Measurements from ENCODE around the gene PURA.

The PURA gene

GRCh38 chr5:140109018-140109758, 4.7 kb upstream of the PURA start:
- TF ChIP-seq, protein P1, sequence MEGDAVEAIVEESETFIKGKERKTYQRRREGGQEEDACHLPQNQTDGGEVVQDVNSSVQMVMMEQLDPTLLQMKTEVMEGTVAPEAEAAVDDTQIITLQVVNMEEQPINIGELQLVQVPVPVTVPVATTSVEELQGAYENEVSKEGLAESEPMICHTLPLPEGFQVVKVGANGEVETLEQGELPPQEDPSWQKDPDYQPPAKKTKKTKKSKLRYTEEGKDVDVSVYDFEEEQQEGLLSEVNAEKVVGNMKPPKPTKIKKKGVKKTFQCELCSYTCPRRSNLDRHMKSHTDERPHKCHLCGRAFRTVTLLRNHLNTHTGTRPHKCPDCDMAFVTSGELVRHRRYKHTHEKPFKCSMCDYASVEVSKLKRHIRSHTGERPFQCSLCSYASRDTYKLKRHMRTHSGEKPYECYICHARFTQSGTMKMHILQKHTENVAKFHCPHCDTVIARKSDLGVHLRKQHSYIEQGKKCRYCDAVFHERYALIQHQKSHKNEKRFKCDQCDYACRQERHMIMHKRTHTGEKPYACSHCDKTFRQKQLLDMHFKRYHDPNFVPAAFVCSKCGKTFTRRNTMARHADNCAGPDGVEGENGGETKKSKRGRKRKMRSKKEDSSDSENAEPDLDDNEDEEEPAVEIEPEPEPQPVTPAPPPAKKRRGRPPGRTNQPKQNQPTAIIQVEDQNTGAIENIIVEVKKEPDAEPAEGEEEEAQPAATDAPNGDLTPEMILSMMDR (IDR thresholded peaks at IDR 0.05; ENCODE audit: low read depth, low read length) = no peak
- DNase-seq (ENCODE audit: low read depth in 2 of 2) = peak in 1 of 2 donors; percentile 65
- peak overlapping the region; percentile 2 to 84 for H3K4me3 ChIP-seq (replicated peaks in 1 of 2; ENCODE audit: low read depth in 2 of 2, low read length in 2 of 2)

DNA sequence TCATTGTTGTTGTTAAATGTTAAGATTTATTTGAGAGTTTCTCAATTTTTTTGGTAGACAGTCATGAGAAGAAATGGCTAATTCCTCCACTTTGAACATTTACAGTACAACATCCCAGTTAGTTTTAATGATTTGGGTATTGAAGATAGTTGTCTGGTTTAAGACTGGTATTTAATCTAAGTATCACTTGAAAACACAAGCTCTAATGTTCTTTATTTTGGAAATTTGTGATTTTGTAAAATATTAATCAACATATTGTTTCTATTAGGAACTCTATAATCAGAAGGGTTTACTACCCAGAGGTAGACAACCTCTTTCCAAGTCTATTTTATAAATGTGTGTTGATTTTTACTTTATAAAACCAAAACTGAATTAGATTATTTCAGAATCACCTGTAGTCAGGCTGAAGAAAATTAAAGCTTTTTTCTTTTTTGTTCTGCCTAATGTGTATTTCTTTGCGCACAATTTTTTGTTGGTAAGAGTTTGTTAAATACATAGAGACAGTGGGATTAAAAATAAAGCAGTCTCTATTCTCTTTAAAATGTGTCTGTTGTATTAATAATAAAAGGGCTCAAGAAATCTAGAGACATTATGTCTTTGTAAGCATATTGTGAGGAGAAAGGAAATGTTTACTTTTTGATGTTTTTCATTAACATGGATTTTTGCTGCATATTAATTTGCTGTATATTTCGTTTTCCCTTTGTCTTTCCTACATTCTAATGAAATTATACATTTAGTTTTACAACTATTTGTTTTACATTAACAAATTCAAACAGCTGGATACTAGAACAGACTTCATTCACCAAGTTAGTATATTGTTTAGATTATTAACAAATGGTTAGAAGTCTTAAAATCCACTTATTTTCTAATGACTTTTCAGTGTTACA, 3.9 kb upstream of the PURA start:
- DNase-seq (ENCODE audit: low read depth in 2 of 2) = no peak
- no peak overlapping the region for H3K4me3 ChIP-seq (replicated peaks in 1 of 2; ENCODE audit: low read depth in 2 of 2, low read length in 2 of 2)
- TF ChIP-seq, protein P1 (IDR thresholded peaks at IDR 0.05; ENCODE audit: low read depth, low read length) = no peak

- TF ChIP-seq, protein P1 (IDR thresholded peaks at IDR 0.05; ENCODE audit: low read depth, low read length) = no peak
- DNase-seq (ENCODE audit: low read depth in 2 of 2) = no peak
- H3K4me3 ChIP-seq (replicated peaks in 1 of 2; ENCODE audit: low read depth in 2 of 2, low read length in 2 of 2) = no peak overlapping the region
These were observed 3.3 kb upstream of the PURA start for GRCh38 chr5:140110646-140110957.

GRCh38 chr5:140111011-140111858, 2.7 kb upstream of the PURA start:
- H3K4me3 ChIP-seq (replicated peaks in 1 of 2; ENCODE audit: low read depth in 2 of 2, low read length in 2 of 2) = no peak overlapping the region
- DNase-seq (ENCODE audit: low read depth in 2 of 2) = no peak
- TF ChIP-seq, protein P1 (IDR thresholded peaks at IDR 0.05; ENCODE audit: low read depth, low read length) = no peak

DNA sequence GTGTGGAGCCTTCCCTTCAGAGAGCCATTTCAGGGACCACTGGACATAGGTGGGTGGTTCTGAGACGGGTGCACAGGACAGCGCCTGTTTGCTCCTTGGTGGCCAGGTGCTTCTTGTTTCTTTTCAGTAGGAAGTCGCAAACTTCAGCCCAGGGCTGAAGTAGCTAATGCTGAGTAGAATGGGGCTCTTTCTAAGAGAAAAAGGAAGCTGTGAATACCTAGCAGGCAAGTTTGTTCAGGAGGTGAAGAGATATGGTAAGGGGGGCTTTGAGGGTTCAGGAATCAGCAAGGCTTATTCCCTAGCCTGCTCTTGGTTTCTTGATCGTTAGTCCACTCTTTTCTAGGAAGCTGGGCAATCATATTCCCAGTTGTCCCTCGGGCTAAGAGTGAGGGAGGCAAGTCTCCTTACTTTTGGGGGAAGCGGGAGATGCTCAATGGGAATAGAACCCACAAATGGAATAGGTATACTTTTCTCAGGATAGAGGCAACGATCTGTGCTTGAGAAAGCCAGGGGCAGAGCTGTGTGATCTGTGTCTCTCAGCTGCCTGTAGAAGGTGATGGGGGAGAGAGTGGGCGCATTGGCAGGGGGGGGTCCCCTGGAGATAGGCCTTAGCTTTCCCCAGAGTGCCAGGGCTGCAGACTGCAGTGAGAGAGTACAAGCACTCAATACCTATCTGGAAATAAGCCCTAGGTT, 1.9 kb upstream of the PURA start:
- TF ChIP-seq, protein P1 (IDR thresholded peaks at IDR 0.05; ENCODE audit: low read depth, low read length) = no peak
- no peak for DNase-seq (ENCODE audit: low read depth in 2 of 2)
- no peak overlapping the region for H3K4me3 ChIP-seq (replicated peaks in 1 of 2; ENCODE audit: low read depth in 2 of 2, low read length in 2 of 2)

DNA sequence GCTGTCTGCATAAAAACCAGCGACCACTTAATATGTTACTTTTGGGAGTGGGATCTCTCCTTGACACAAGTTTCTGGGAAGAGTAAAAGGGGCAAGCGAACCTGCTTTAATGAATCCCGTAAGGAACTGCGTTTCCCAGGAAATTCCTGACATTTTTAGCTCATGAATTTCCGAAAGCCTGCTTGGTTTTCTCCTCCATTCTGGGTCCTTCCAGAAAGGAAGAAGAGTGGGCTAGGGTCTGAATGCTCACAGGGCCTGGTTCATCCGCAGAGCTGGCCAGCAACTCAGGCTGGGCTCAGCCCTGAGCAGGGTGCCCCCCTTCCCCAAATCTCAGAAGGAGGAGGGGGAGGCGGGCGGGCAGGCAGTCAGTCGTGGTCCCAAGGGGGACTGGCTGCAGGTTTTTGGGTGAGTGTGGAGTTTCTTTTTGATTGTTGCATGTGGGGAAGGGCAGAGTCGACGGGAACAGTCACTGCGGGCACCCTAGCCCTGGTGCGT, 1.2 kb upstream of the PURA start:
- TF ChIP-seq, protein P1 (IDR thresholded peaks at IDR 0.05; ENCODE audit: low read depth, low read length) = no peak
- H3K4me3 ChIP-seq (replicated peaks in 1 of 2; ENCODE audit: low read depth in 2 of 2, low read length in 2 of 2) = peak overlapping the region; percentile 69 to 70
- DNase-seq (ENCODE audit: low read depth in 2 of 2) = peak; percentile 11 to 20

Data from cardiac fibroblast (primary cell).